Muscle of arm (tissue), 12 donors: ENCODE data around the gene TNFRSF6B. TPM values are rescaled to one million over a fixed set of nuclear protein-coding genes. Genes with fewer than 3 reads are reported as not detected.

Experiments
- DNase-seq: peaks from one replicate; pipeline ENCODE4 v3.0.0-alpha.2; 2013
- polyA plus RNA-seq, 12 donors: library from polyadenylated mRNA; unstranded; fragments of 120-200 nt; gene quantifications; one replicate each; pipeline ENCODE4 v1.2.1, GENCODE V29; 2013; ENCODE audit not compliant: insufficient read length in 12 of 12

TNFRSF6B gene
- polyA plus RNA-seq, 12 donors: 0.34 to 5.1 (median 1.3) TPM; not detected in 2

DNA sequence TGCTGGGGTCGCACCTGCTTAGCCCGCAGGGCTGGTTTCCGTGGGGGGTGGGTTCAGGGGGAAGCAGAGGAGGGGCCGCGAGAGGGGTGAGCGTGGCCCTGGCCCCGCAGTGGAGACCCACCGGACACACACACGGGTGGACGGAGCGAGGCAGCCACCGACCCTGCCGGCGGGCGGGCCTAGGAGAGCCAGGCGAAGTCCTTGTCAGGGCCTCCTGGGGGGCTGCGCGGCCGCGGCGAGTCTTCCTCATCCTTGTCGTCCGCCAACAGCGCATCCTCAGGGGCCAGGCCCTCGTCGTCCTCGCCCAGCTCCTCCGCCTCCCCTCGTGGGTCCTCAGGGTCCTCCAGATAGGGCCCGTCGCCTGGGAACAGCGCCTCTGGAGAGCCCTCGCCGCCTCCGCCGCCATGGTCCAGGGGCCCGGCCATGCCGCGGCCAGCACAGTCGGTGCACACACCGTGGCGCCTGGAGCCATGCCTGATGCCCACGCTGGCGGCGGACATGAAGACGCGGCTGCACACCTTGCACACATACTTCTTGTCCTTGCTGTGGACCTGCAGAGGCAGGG lies 50.4 kb downstream of the TNFRSF6B start:
- no peak for DNase-seq

DNA sequence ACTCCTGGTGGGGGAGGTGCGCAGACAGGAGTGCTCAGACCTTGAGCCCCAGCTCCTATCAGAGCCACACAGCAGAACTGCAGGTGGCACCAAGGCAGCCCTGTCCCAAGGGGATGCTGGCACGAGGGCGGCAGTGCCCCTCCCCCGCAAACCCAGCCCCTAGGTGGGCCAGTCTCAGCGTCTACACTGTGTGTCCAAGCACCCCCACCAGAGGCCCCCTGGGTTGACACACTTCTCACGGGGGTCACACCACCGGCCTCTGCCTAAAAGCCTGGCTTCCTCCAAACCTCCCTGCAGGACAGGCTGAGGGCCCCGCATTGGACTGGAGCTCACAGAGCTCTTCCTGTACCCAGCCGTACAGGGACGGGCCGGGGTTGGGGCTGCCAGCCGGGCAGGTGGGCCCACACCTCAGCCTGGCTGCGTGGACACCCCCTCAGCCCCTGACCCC lies 51.2 kb downstream of the TNFRSF6B start:
- no peak for DNase-seq

Other genes starting within 250 kb of the TNFRSF6B start
- 1 to 10 TPM in 11 of 12 donors, not detected in 1; 1.6 to 5.4 (median 2.9) TPM for gene KCNQ2, start 224.0 kb upstream of the TNFRSF6B start, polyA plus RNA-seq
- gene EEF1A2, start 197.6 kb upstream of the TNFRSF6B start, polyA plus RNA-seq: 1,000 to 10,000 TPM in 1 of 12 donors, 100 to 1,000 TPM in 11; 241 to 1,389 (median 612) TPM
- gene PPDPF, start 175.9 kb upstream of the TNFRSF6B start, polyA plus RNA-seq: 1,000 to 10,000 TPM in 1 of 12 donors, 100 to 1,000 TPM in 11; 125 to 1,559 (median 193) TPM
- 1 to 10 TPM in 1 of 12 donors, under 1 TPM in 9, not detected in 2; 0.14 to 1.4 (median 0.35) TPM for gene PTK6, start 159.3 kb upstream of the TNFRSF6B start, polyA plus RNA-seq
- under 1 TPM in 1 of 12 donors, not detected in 11; 0.08 TPM for gene SRMS, start 148.9 kb upstream of the TNFRSF6B start, polyA plus RNA-seq
- gene FNDC11, start 142.5 kb upstream of the TNFRSF6B start, polyA plus RNA-seq: under 1 TPM in 8 of 12 donors, not detected in 4; 0.07 to 0.81 (median 0.17) TPM
- gene HELZ2, start 122.4 kb upstream of the TNFRSF6B start, polyA plus RNA-seq: 10 to 100 TPM in 3 of 12 donors, 1 to 10 TPM in 8, not detected in 1; 4.3 to 18.8 (median 6.4) TPM
- 10 to 100 TPM in 1 of 12 donors, 1 to 10 TPM in 10, not detected in 1; 5.8 to 11.0 (median 7.1) TPM for gene GMEB2, start 69.6 kb upstream of the TNFRSF6B start, polyA plus RNA-seq
- 10 to 100 TPM in 9 of 12 donors, 1 to 10 TPM in 2, not detected in 1; 8.8 to 48.5 (median 11.5) TPM for gene STMN3, start 43.2 kb upstream of the TNFRSF6B start, polyA plus RNA-seq
- 10 to 100 TPM in 7 of 12 donors, 1 to 10 TPM in 4, not detected in 1; 8.2 to 18.1 (median 10.8) TPM for gene RTEL1, start 38.3 kb upstream of the TNFRSF6B start, polyA plus RNA-seq
- 10 to 100 TPM in 11 of 12 donors, not detected in 1; 21.0 to 29.5 (median 23.0) TPM for gene ARFRP1, start 11.3 kb downstream of the TNFRSF6B start, polyA plus RNA-seq
- gene ZGPAT, start 11.4 kb downstream of the TNFRSF6B start, polyA plus RNA-seq: 10 to 100 TPM in 11 of 12 donors, not detected in 1; 10.3 to 44.2 (median 12.0) TPM
- 10 to 100 TPM in 1 of 12 donors, 1 to 10 TPM in 10, not detected in 1; 1.9 to 11.8 (median 3.6) TPM for gene LIME1, start 40.0 kb downstream of the TNFRSF6B start, polyA plus RNA-seq
- gene SLC2A4RG, start 43.1 kb downstream of the TNFRSF6B start, polyA plus RNA-seq: 100 to 1,000 TPM in 8 of 12 donors, 10 to 100 TPM in 3, not detected in 1; 81.5 to 182 (median 102) TPM
- 10 to 100 TPM in 10 of 12 donors, 1 to 10 TPM in 1, not detected in 1; 9.7 to 23.8 (median 15.9) TPM for gene ZBTB46, start 134.6 kb downstream of the TNFRSF6B start, polyA plus RNA-seq
- not detected for gene ABHD16B, start 164.8 kb downstream of the TNFRSF6B start, polyA plus RNA-seq
- gene TPD52L2, start 168.6 kb downstream of the TNFRSF6B start, polyA plus RNA-seq: 10 to 100 TPM in 11 of 12 donors, not detected in 1; 69.3 to 87.5 (median 77.7) TPM
- gene DNAJC5, start 198.5 kb downstream of the TNFRSF6B start, polyA plus RNA-seq: 10 to 100 TPM in 11 of 12 donors, not detected in 1; 22.3 to 35.9 (median 29.6) TPM